GM18907 (cell line): ENCODE measurements around the gene PTDSS2.

Experiments used
- ATAC-seq: cut with Tn5 transposase; IDR thresholded peaks from one replicate; pipeline ENCODE4 v1.9.1; 2021; ENCODE audit warnings: mild to moderate bottlenecking, moderate library complexity; ENCODE audit not compliant: unreplicated experiment

PTDSS2 gene

DNA sequence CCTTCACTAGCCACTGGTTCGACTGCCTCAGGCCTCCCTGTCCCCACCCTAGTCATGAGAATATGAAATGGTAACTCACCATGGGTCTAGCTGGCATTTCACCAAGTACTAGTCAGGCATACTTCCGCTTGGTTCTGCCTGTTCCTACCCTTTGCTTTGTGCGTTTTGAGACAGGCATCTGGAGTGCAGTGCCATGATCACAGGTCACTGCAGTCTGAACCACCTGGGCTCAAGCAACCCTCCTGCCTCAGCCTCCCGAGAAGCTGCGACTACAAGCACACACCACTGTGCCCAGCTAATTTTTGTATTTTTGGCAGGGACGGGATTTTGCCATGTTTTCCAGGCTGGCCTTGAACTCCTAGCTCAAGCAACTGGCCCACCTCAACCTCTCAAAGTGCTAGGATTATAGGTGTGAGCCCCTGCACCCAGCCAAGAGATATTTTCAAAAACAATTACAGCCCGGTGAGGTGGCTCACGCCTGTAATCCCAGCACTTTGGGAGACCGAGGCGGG lies 71.2 kb downstream of the PTDSS2 start:
- no peak for ATAC-seq

DNA sequence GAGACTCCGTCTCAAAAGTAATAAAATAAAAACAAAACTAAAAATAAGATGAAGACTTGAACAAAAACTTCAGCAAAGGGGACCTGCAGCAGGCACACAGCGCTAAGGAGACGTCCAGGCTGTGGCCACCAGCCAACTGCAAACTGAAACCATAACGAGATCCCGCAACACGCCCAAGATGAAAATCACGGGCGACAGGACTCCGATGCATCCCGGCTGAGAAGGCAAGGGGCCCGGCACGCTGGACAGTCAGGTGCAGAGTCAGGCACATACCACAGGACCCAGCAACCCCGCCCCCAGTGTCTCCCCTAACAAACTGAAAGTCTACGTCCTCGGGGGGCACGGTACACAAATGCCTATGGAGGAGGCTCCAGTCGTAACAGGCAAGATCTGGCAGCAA lies 76.1 kb downstream of the PTDSS2 start:
- ATAC-seq = no peak

DNA sequence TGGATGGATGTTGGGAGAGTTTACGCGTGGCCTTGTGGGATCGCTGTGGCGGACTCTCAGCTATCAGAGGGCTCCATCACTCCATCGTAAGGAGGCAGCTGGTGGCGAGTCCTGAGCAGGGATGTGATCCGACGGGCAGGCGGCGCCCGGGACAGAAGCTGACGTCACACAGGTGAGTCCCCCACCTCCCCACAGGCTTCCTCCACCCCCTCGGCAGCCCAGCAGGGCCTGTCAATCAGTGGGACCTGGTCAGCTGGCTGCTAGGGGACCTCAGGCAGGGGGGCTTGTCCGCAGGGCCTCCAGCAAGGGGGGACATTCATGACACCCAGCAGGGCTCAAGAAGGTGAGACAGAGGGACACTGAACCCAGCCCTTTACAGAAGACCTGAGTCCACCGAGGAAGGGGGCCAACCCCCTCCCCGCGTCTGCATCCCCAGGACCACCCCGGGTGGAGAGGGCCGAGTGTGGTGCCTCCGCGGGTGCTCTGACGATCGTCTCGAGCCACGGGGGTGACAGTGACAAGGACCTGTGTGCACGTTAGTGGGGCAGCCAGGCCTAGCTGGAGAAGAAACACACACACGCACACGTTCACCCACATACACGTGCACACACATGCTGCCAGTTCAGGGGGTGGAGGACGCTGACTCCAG lies 78.2 kb downstream of the PTDSS2 start:
- ATAC-seq = no peak

DNA sequence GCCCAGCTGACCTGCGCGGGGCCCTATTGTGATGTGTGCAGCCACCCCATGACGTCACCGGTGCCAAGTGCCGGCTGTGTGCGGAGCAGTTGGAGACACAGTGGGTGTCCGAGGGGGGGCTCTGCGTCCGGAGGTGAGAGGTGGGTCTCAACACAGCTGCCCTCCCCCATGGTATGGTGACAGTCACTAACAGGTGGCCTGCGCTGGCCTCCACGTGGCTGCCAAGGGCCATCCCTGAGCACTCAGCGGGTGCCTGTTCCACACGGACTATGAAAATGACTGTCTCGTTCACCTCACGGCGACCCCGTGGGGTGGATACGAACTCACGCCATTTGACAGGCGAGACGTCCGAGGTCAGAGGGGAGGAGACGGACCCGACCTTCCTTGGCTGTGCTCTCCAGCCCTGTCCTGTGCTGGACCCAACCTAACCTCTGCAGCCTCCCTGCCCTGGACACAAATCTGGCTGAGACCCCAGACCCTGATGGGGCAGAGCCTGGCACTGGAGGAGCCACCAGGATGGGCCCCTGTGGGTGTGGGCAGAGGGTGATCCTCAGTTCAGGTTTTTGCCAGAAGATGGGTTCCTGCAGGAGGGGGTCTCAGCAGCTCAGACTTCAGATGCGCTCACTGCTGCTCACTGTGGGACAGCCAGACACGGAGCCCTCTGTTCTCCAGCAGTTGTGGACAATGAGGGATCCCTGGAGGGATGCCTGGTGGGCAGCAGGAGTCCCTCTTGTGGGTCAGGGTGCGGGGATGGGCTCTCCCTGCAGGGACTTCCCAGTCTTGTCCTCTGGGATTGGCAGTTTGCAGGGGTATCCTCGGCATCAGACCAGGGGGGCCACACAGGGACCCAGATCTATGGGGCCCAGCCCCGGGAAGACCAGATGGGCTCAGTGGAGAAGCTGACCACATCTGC lies 79.0 kb downstream of the PTDSS2 start:
- ATAC-seq = no peak

DNA sequence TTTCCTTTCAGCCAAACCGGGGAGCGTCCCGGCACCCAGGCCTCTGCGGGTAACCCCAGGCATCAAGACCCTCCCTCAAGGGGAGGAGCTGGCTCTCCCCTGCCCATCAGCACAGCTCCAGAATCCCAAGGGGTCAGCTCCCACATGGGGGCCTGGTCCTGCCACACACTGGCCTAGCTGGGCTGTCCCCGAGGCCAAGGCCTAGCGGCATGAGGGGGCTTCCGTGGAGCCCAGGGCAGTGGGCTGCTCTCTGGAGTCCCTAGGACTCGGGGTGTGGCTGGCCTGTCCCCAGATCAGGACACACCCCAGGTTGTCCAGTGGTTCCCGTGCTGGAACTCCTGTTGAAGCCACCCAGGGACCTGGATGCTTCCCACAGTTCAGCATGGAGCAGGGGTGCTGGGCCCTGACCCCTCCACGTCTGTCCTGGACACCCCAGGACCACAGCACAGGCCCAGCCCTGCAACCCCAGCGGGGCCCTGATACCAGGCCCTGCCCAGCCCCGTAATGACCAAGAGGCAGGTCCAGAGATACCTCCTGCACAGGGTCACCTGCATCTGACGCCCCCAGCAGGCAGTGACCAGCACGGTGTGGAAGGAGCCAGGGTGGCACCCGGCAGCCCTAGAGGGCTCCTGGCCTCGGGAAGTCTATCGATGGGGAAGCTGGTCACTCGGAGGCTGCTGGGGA lies 79.8 kb downstream of the PTDSS2 start:
- no peak for ATAC-seq

DNA sequence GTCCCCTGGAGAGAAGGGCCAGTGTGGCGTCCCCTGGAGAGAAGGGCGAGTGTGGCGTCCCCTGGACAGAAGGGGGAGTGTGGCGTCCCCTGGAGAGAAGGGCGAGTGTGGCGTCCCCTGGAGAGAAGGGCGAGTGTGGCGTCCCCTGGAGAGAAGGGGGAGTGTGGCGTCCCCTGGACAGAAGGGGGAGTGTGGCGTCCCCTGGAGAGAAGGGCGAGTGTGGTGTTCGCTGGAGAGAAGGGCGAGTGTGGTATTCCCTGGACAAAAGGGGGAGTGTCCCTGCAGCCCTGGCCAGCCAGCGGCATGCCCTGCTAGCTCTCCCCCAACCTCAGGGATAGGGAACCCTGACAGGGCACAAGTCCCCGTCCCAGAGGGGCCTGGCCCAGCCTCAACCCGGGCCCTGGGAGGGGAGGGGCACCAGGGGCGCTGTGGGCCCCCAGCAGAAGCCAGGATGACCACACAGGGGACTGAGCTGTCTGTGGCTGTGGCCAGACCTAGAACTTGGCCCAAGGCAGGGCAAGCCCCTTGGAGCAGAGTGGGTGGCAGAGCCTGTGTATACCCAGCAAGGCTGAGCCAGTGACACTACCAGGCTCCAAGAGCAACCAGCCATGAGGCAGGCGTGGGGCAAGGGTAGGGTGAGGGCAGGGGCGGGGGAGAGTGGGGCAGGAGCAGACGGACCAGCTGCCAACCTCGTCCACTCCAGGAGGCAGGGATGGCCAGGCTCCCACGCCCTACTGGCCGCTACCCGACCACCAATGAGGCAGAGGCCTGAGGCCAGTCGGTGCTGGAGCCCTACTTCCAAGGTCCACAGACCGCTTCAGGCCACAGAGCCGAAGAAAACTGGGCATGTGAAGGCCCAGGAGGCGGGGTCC lies 81.1 kb downstream of the PTDSS2 start:
- ATAC-seq = no peak

DNA sequence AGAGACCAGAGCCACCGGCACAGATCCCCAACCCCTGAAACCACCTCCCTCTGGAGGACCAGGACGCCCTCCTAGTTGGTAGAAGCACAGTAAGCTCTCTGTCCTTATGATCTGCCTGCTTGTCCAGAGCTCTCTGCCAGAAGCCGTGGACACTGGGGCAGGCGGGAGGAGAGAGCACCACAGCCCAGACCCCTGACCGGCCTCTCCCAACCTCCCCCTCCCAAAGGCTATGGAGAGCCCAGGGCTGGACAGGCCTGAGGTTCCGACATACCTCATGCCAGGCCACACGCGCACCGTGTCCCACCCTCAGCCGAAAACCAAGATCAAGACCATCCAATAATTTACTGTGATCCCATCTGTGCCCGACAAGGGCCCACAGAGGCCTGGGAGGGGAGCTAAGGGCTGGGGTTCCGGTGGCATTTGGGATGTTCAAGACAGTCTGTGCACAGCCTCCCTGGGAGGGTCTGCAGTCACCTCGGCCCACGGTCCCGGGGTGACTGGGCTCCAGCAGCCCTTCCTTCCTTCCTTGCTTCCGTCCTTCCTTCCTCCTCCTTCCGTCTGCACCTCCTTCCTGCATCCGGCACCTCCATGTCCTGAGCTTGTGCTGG lies 81.9 kb downstream of the PTDSS2 start:
- ATAC-seq = no peak

DNA sequence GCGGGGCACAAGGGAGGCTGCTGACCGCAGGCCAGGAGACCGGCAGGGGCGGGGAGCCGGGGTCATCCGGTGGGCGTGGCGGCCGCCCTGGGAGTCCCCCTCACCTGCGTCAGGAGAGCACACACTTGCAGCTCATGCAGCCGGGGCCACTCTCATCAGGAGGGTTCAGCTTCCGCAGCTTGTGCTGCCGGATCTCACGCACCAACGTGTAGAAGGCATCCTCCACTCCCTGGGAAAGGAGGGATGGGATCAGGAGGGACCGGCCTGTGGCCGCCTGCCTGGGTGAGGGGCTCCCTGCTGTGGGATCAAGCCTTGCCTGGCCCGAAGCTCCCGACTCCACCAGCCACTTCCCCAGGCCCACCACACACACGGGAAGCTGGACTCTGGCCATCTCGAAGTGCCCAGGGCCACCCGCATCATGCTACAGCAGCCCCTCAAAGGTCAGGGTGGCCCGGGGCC lies 82.5 kb downstream of the PTDSS2 start:
- ATAC-seq = no peak

DNA sequence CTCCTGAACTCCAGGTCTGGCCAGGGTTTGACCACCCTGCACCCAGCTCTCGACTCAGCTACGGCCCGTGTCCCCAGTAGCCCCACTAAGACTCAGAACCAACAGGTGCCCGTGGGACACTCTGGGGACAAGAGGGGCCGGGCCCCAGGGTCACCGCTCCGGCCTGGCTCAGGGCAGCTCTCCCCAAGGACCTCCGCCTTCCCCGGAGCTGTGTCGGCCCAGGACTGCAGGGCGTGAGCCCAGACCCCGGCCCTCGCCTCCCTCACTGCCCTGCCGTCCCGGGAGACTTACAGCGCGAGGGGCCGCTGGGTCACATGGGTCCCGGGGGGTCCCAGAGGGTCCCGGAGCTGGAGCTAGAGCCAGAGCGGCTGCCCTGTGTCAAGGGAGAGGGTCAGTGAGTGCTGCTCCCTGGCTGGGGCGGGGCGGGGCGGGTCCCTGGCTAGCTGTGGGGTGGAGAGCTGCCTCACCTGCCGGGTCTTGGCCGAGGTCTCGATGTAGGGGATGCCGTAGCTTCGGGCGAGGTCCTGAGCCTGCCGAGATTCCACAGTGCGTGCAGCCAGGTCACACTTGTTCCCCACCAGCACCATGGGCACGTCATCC lies 83.0 kb downstream of the PTDSS2 start:
- no peak for ATAC-seq

DNA sequence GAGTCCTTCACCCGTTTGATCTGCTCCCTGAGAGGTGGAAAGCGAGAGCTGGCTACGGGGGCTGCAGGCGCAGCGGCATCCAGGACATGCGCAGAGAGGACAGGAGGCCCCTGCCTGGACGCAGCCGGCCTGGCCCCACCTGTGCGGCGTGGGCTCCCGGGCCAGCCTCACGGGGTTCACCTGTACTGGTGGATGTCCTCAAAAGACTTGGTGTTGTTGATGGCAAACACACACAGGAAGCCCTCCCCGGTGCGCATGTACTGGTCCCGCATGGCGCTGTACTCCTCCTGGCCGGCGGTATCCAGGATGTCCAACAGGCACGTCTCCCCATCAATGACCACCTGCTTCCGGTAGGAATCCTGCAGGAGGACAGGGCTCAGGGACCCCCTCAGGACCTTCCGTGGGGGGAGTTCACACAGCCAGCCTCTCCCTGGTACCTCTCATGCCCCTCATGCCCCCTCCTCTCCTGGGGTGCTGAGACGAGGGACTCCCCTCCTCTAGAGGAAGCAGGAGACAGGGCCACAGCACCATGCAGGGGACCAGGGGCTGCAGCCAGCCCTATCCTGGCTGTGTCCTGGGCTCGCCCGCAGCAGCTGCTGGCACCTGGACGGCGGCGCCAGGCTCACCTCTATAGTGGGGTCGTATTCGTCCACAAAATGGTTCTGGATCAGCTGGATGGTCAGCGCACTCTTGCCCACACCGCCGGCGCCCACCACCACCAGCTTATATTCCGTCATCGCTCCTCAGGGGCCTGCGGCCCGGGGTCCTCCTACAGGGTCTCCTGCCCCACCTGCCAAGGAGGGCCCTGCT lies 83.7 kb downstream of the PTDSS2 start:
- no peak for ATAC-seq

DNA sequence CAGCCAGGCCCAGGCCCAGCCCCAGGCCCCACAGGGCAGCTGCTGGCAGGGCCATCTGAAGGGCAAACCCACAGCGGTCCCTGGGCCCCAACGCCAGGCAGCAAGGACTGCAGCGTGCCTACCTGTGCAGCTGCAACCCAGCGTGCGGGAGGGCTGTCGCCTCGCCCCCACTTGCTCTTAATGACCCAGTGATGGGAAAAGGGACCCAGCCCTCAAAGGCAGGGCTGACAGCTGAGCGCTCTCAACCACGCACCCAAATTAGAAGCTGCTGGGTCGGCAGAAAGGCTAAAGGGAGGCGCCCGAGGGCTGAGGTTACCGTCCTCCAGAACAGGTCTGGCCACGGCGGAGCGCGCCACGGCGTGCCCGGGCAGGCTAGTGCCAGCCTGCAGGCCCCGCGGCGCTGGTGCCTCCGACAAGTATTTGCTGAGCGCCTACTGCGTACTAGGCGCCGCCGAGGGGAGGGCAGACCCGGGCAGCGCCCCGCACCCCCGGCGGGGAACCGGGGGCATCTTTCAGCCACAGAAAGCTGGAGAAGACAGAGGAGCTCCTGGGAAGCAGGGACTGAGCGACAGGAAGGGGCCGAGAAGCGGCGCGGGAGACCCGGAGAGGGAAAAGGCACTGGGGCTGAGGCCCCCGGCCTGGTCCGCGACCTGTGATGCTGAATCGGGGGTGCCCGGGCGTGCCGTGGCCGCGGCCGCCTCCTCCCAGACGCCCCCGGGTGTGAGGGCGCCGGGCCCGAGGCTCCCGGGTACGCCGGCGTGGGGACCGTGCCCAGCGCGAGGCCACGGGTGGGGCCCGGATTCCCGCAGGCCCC lies 84.5 kb downstream of the PTDSS2 start:
- ATAC-seq = no peak

DNA sequence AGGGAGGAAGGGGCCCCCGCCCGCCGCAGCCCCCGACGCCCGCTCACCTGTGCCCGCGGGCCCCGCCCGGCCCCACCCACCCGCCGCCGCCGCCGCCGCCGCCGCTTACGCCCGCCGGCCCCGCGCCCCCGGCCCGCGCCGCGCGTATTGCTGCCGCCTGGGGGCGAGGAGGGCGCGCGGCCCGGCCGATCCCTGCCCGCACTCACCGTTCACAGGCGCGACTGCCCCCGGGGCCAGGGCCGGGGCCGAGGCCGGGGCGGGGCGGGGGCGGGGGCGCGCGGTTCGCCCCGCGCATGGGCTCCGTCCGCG lies 85.1 kb downstream of the PTDSS2 start:
- no peak for ATAC-seq

DNA sequence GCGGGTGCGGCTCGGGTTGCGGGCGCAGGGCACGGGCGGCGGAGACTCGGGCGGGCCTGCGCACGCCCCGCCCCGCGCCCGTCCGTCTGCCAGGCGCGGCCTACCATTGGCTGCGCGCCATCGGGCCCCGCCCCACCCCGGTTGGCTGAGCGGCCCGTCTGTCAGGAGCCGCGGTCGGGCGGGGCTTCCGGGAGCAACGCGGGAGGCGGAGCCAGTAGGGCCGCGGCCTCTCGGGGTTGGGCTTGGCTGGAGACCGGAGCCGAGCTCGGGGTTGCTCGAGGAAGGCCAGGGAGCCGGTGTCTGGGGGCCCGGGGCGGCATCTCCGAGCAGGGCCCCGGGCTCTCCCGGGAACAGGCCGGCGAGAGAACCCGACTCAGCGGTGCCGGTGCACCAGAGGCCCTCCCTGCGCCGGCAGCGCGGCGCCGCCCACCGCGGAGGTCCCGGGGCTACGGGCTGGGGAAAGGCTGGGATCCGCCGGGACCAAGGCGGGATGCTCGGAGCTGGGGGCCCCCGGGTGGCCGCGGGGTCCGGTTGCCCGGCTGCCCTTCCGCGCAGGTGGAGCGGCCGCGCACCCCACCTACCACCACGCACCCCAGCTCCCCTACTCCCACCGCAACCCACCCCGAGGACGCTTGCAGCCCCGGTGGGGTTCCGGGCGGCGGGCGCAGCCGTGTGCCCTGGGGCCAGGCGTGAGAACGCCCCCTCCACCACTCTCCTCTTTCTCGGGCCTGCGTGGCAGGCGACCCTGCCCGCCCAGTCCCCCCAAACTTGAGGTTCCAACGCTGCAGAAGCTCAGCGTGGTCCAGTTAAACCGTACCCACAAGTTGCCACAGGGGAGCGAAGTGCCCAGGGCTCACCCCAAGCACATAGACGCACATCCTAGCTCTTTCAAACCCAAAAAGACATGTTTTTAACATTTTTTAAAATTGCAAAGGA lies 85.7 kb downstream of the PTDSS2 start, which contains the start of gene HRAS:
Gene HRAS (minus strand): TSS at position 58 of the 936 bp plus-strand sequence.
- peak; percentile 57 for ATAC-seq

DNA sequence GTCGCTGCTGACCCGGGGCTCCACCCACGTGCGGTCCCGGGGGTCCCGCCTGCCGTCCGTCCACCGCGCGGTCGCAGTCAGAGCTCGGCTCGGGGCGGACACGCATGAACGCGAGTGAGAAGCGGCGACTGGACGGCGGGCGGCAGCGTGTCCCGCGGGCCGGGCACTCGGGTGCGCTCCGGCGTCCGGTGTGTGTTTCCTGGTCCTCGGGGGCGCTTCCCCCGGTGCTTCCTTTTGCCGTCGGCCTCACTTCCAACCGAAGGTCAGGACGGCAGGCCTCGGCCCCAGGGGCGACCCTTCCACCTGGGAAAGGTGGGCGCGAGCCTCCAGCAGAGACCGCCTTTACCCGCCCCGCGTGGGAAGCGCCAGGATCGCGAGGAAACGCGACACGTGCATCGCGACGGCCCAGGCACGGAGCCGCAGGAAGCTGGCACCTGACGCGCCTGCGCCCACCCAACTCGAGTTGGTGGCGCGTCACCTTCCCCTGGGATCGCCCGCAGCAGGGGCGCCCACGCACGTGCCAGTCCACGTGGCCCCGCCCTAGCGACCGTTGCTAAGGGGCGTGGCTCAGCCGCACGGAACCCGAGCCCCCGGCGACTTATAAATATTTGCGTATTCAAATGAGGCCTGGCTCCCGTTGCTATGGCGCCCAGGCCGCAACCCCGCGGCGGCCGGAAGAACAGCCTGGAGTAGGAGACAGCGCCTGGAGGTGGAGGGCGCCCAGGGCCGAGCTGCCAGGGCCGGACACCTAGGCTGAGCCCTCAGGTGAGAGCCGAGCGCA lies 87.0 kb downstream of the PTDSS2 start, which contains the start of gene LRRC56:
Gene LRRC56 (plus strand): TSS at position 687 of the 781 bp plus-strand sequence. CDS start 3,158 bp downstream, outside the sequence.
- ATAC-seq = peak; percentile 54

DNA sequence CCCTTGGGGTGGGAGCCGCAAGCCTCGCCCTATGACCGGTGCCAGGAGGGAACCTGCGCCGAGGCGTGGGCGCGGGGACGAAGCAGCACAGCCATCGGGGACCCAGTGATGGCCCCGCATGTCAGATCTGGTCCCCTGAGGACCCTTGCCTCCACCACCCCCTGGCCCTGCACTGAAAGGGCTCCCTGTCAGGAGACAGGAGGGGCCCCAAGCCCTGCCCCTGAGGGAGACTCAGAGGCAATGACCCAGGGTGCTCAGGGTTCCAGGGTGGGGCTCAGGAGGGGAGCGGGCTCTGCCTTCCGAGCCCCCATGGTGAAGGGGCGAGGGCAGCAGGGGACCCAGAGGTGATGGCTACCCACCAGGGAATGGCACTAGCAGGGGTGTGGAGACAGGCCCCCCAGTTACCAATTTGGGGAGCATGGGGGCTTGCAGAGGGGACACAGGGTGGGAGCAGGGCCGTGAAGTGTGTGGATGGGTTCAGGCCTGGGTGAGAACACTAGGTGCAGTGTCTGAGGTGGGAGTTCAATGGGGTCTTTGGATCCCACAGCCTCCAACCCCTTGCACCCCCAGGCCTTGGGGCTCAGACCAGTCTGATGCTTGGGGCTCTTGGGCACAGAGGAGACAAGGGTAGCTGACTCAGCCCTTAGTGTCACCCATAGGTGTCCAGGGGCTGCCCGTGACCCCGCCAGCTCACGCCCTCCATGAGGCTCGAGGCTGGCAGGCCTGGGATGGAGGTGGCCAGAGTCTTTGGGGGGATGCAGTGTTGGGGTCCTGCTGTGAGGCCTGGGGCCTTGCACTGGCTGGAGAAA lies 87.7 kb downstream of the PTDSS2 start:
- ATAC-seq = no peak
